WTC11 (cell line): ENCODE results near the gene FCMR. TPM values are rescaled to one million over a fixed set of nuclear protein-coding genes. Genes with fewer than 3 reads are reported as not detected.

ENCODE experiments used
- ATAC-seq: fragments of 200-7000 bp; cut with Tn5 transposase; 2 replicates; pipeline ENCODE4 v1.10.0; 2021; ENCODE audit warnings: mild to moderate bottlenecking, moderate library complexity
- CTCF ChIA-PET: fragments of 300-600 bp; sonication (Branson Sonifier 250); formaldehyde crosslinking; loops from one replicate; lab custom pipeline; 2021; ENCODE audit warnings: antibody characterized with exemption; lab: Charles Lee
- POLR2A ChIA-PET: fragments of 350-600 bp; sonication (Branson Sonifier 250); formaldehyde crosslinking; loops from one replicate; lab custom pipeline; 2021; ENCODE audit warnings: antibody characterized with exemption; lab: Charles Lee
- DNase-seq: peaks from one replicate; pipeline ENCODE4 v3.0.0; 2021; ENCODE audit warnings: low spot score
- H3K27ac Mint-ChIP-seq: 2 replicates; pipeline ENCODE4 v1.8.0; 2021; ENCODE audit warnings: mixed read lengths
- H3K27me3 Mint-ChIP-seq: 2 replicates; pipeline ENCODE4 v1.8.0; 2021; ENCODE audit warnings: low read depth, mild to moderate bottlenecking, moderate library complexity, mixed read lengths
- H3K36me3 Mint-ChIP-seq: 2 replicates; pipeline ENCODE4 v1.8.0; 2021; ENCODE audit warnings: mixed read lengths
- H3K4me1 Mint-ChIP-seq: 2 replicates; pipeline ENCODE4 v1.8.0; 2022; ENCODE audit warnings: mixed read lengths
- H3K4me3 Mint-ChIP-seq: 2 replicates; pipeline ENCODE4 v1.8.0; 2021; ENCODE audit warnings: mild to moderate bottlenecking, moderate library complexity, mixed read lengths
- H3K9me3 Mint-ChIP-seq: 2 replicates; pipeline ENCODE4 v1.8.0; 2021; ENCODE audit warnings: mixed read lengths
- AFF4 ChIP-seq: sonication (generic); formaldehyde crosslinking; IDR thresholded peaks from 2 replicates; pipeline ENCODE4 v1.8.1; 2023; ENCODE audit warnings: mild to moderate bottlenecking, missing genetic modification reagents, borderline replicate concordance
- ATF1 ChIP-seq: sonication (generic); formaldehyde crosslinking; IDR thresholded peaks from 2 replicates; pipeline ENCODE4 v1.8.1; 2023; ENCODE audit warnings: mild to moderate bottlenecking, moderate library complexity, missing genetic modification reagents
- CTCF ChIP-seq: fragments of 200-600 bp; IDR thresholded peaks from 2 replicates; pipeline ENCODE4 v1.8.0; 2022; ENCODE audit warnings: antibody characterized with exemption
- NFYB ChIP-seq: sonication (generic); formaldehyde crosslinking; conservative IDR thresholded peaks from 2 replicates; pipeline ENCODE4 v1.8.0; 2022; ENCODE audit warnings: low read depth, missing genetic modification reagents
- ZNF317 ChIP-seq: sonication (generic); formaldehyde crosslinking; IDR thresholded peaks from 2 replicates; pipeline ENCODE4 v1.8.1; 2023; ENCODE audit warnings: low read depth, mild to moderate bottlenecking, moderate library complexity, missing genetic modification reagents, borderline replicate concordance
- ZNF423 ChIP-seq: fragments of 250-450 bp; sonication (Bioruptor Pico); IDR thresholded peaks from 2 replicates; pipeline ENCODE4 v2.1.2; 2022; ENCODE audit warnings: mild to moderate bottlenecking, moderate library complexity
- ZNF671 ChIP-seq: fragments of 250-450 bp; sonication (Bioruptor Pico); IDR thresholded peaks from 2 replicates; pipeline ENCODE4 v1.8.0; 2021; ENCODE audit warnings: mild to moderate bottlenecking
- total RNA-seq: library from RNA; stranded (reverse); gene quantifications from 3 replicates; pipeline ENCODE4 v1.2.3, GENCODE V29; 2021
- TF ChIP-seq, protein P1 (sequence below): sonication (generic); formaldehyde crosslinking; IDR thresholded peaks from 2 replicates; pipeline ENCODE4 v1.8.1; 2022; ENCODE audit warnings: low read depth, missing genetic modification reagents, borderline replicate concordance
- TF ChIP-seq, protein P2 (sequence below): sonication (generic); formaldehyde crosslinking; IDR thresholded peaks from 2 replicates; pipeline ENCODE4 v1.8.1; 2023; ENCODE audit warnings: mild to moderate bottlenecking, moderate library complexity, missing genetic modification reagents

The FCMR gene
- total RNA-seq, 1 experiment from 2014 or later: 1.0 TPM

- TF ChIP-seq ZNF671 (CRISPR knock-in tag): no peak
- TF ChIP-seq ATF1 (CRISPR knock-in tag): no peak
- no peak for TF ChIP-seq ZNF423 (CRISPR knock-in tag)
- no peak for TF ChIP-seq AFF4 (CRISPR knock-in tag)
- no peak for TF ChIP-seq NFYB (CRISPR knock-in tag)
- TF ChIP-seq, protein P1, sequence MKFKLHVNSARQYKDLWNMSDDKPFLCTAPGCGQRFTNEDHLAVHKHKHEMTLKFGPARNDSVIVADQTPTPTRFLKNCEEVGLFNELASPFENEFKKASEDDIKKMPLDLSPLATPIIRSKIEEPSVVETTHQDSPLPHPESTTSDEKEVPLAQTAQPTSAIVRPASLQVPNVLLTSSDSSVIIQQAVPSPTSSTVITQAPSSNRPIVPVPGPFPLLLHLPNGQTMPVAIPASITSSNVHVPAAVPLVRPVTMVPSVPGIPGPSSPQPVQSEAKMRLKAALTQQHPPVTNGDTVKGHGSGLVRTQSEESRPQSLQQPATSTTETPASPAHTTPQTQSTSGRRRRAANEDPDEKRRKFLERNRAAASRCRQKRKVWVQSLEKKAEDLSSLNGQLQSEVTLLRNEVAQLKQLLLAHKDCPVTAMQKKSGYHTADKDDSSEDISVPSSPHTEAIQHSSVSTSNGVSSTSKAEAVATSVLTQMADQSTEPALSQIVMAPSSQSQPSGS (CRISPR knock-in tag): no peak
Measured at GRCh38 chr1:206866062-206866461, 55.7 kb downstream of the FCMR start (continued).

DNA sequence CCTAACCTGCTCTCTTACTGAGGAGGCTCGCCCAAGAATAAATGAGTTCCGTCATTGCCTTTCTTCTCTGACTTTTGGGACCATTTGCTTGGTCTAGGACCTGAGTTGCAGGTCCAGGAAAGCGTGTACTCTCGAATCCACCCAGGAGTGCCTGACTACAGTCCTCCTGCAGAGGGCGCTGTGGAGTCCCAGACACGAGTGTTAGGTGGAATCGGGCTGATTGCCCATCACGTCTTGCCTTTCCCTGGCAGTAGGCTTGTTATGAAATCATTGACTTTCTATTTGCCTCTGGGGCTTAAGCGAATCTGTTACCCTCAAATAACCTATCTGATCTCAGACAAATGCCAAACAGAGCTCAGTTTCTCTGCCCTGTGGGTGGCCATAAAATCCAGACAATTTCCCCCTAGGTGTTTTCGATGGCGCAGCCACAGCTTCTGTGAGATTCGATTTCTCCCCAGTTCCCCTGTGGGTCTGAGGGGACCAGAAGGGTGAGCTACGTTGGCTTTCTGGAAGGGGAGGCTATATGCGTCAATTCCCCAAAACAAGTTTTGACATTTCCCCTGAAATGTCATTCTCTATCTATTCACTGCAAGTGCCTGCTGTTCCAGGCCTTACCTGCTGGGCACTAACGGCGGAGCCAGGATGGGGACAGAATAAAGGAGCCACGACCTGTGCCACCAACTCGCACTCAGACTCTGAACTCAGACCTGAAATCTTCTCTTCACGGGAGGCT, 56.6 kb downstream of the FCMR start, which contains the start of gene IL20:
Gene IL20 (plus strand): TSS at position 685 of the 733 bp plus-strand sequence. CDS start 230 bp downstream, outside the sequence.
- POLR2A ChIA-PET: no interaction called here
- peak; percentile 93 for ATAC-seq

More for the DNA sequence above, 56.6 kb downstream of the FCMR start, which contains the start of gene IL20:
- Mint-ChIP-seq H3K27ac (no peak within 1 kb of the TSS), H3K4me1 (0 out of 2 replicates have a peak, but pooled peaks cover 3% of the 10 kb centered on the region), H3K4me3 (no peak within 1 kb of the TSS), H3K36me3 (no peaks in the 10 kb centered on the region), H3K27me3 (peaks cover 18% of the 10 kb centered on the region), H3K9me3 (no peaks in the 10 kb centered on the region)
- no peak for TF ChIP-seq ZNF317
- TF ChIP-seq, protein P2, sequence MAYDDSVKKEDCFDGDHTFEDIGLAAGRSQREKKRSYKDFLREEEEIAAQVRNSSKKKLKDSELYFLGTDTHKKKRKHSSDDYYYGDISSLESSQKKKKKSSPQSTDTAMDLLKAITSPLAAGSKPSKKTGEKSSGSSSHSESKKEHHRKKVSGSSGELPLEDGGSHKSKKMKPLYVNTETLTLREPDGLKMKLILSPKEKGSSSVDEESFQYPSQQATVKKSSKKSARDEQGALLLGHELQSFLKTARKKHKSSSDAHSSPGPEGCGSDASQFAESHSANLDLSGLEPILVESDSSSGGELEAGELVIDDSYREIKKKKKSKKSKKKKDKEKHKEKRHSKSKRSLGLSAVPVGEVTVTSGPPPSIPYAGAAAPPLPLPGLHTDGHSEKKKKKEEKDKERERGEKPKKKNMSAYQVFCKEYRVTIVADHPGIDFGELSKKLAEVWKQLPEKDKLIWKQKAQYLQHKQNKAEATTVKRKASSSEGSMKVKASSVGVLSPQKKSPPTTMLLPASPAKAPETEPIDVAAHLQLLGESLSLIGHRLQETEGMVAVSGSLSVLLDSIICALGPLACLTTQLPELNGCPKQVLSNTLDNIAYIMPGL: 0 out of 2 replicates have a peak, but pooled peaks have one; percentile 44
- peak; percentile 90 for TF ChIP-seq CTCF
- DNase-seq: peak; percentile 91
- CTCF ChIA-PET: interaction anchor here (0.7 to 2.7 kb wide), 10 partner anchors 8 to 130 kb away, joined by 3 to 15 read pairs (median 3); no protein-coding TSS in a partner anchor
